Measurements from ENCODE around the gene PTGDS.
A peak's percentile ranks its signal among the peaks of the same experiment; 100 is the strongest.

PTGDS gene

GRCh38 chr9:137011907-137012675 lies 34.8 kb downstream of the PTGDS start:
- DNase-seq = no peak

- DNase-seq = no peak
These were observed 35.6 kb downstream of the PTGDS start for GRCh38 chr9:137012694-137013570.

GRCh38 chr9:137013571-137013940 lies 36.3 kb downstream of the PTGDS start:
- no peak for DNase-seq

GRCh38 chr9:137014166-137014565 lies 36.9 kb downstream of the PTGDS start:
- no peak for DNase-seq

- no peak for DNase-seq
These were observed 37.7 kb downstream of the PTGDS start for GRCh38 chr9:137014776-137015539.

- DNase-seq = no peak
These were observed 38.2 kb downstream of the PTGDS start for GRCh38 chr9:137015540-137015930.

GRCh38 chr9:137015976-137016375 lies 38.7 kb downstream of the PTGDS start:
- no peak for DNase-seq

- DNase-seq = no peak
These were observed 39.1 kb downstream of the PTGDS start for GRCh38 chr9:137016436-137016835.

- DNase-seq = no peak
These were observed 39.8 kb downstream of the PTGDS start for GRCh38 chr9:137017071-137017470.

GRCh38 chr9:137017791-137018497 lies 40.6 kb downstream of the PTGDS start:
- DNase-seq = no peak

GRCh38 chr9:137018761-137019559 lies 41.7 kb downstream of the PTGDS start:
- no peak for DNase-seq

- DNase-seq = no peak
These were observed 42.8 kb downstream of the PTGDS start for GRCh38 chr9:137019891-137020683.

- DNase-seq = no peak
These were observed 43.7 kb downstream of the PTGDS start for GRCh38 chr9:137020771-137021567.

GRCh38 chr9:137021568-137021978 lies 44.3 kb downstream of the PTGDS start:
- no peak for DNase-seq

GRCh38 chr9:137021979-137022661 lies 44.8 kb downstream of the PTGDS start:
- peak; percentile 74 for DNase-seq

- DNase-seq = no peak
These were observed 45.3 kb downstream of the PTGDS start for GRCh38 chr9:137022662-137023008.

- DNase-seq = no peak
These were observed 45.9 kb downstream of the PTGDS start for GRCh38 chr9:137023157-137023556.

- DNase-seq = no peak
These were observed 46.3 kb downstream of the PTGDS start for GRCh38 chr9:137023583-137023991.

- DNase-seq = peak; percentile 27 to 53
These were observed 48.2 kb downstream of the PTGDS start for GRCh38 chr9:137025517-137025966.
